Epithelial cell of proximal tubule (primary cell): ENCODE measurements around the gene SIGLEC5. TPM values are rescaled to one million over a fixed set of nuclear protein-coding genes. Genes with fewer than 3 reads are reported as not detected.

Source experiments
- DNase-seq: peaks from one replicate; pipeline ENCODE4 v3.0.0-alpha.2; 2011; ENCODE audit warnings: low read depth
- H3K4me3 ChIP-seq: 2 replicates; pipeline ENCODE4 v1.5.1; 2011; ENCODE audit warnings: low read depth, mild to moderate bottlenecking, low read length
- CTCF ChIP-seq: conservative IDR thresholded peaks from 2 replicates; pipeline ENCODE4 v1.5.1; 2012; ENCODE audit warnings: low read depth, mild to moderate bottlenecking, low read length
- total RNA-seq: library from RNA; depleted of rRNA; stranded (reverse); fragments of >200 nt; gene quantifications from 2 replicates; pipeline ENCODE4 v1.2.3, GENCODE V29; 2015

Gene SIGLEC5
- total RNA-seq, 1 donor from 2014 or later: not detected

- TF ChIP-seq CTCF: no peak
- no peak for DNase-seq
- no peak overlapping the region for H3K4me3 ChIP-seq
These were observed 1.9 kb downstream of the SIGLEC5 start for GRCh38 chr19:51628153-51628939.

GRCh38 chr19:51627491-51628138, 2.6 kb downstream of the SIGLEC5 start:
- DNase-seq: no peak
- H3K4me3 ChIP-seq: no peak overlapping the region
- no peak for TF ChIP-seq CTCF

- H3K4me3 ChIP-seq: no peak overlapping the region
- TF ChIP-seq CTCF: no peak
- no peak for DNase-seq
These were observed 3.5 kb downstream of the SIGLEC5 start for GRCh38 chr19:51626675-51627074.

- no peak for DNase-seq
- no peak for TF ChIP-seq CTCF
- H3K4me3 ChIP-seq: no peak overlapping the region
These were observed 9.0 kb downstream of the SIGLEC5 start for GRCh38 chr19:51621178-51621577.

- H3K4me3 ChIP-seq: no peak overlapping the region
- DNase-seq: no peak
- TF ChIP-seq CTCF: no peak
These were observed 14.2 kb downstream of the SIGLEC5 start for GRCh38 chr19:51615991-51616390.

- no peak for TF ChIP-seq CTCF
- H3K4me3 ChIP-seq: no peak overlapping the region
- DNase-seq: no peak
These were observed 15.4 kb downstream of the SIGLEC5 start for GRCh38 chr19:51614789-51615188.

GRCh38 chr19:51610576-51610975, 19.6 kb downstream of the SIGLEC5 start:
- DNase-seq: no peak
- TF ChIP-seq CTCF: no peak
- no peak overlapping the region for H3K4me3 ChIP-seq
